Bronchial epithelial cell (primary cell): ENCODE results near the gene MCC. TPM values are rescaled to one million over a fixed set of nuclear protein-coding genes. Genes with fewer than 3 reads are reported as not detected.

Experiments
- DNase-seq: peaks from one replicate; pipeline ENCODE4 v3.0.0-alpha.2; 2010; ENCODE audit warnings: low read depth
- FAIRE-seq: peaks from 2 replicates; lab custom pipeline; 2011; peaks lifted over from hg19 to GRCh38; lab: Jason Lieb, UNC
- H3K27me3 ChIP-seq: 2 replicates; pipeline ENCODE4 v1.5.1; 2011; ENCODE audit warnings: low read length; ENCODE audit not compliant: control insufficient read depth, insufficient read depth
- H3K36me3 ChIP-seq: 2 replicates; pipeline ENCODE4 v1.5.1; 2011; ENCODE audit warnings: low read length; ENCODE audit not compliant: control insufficient read depth, insufficient read depth
- H3K4me3 ChIP-seq: 2 replicates; pipeline ENCODE4 v1.5.1; 2011; ENCODE audit warnings: mild to moderate bottlenecking, low read depth, low read length, control low read depth
- total RNA-seq: library from RNA; depleted of rRNA; stranded (reverse); fragments of >200 nt; gene quantifications from 2 replicates; pipeline ENCODE4 v1.2.1, GENCODE V29; 2014
- TF ChIP-seq, protein P1 (sequence below): IDR thresholded peaks from 2 replicates; pipeline ENCODE4 v1.5.1; 2011; ENCODE audit warnings: mild to moderate bottlenecking, moderate library complexity, low read length, control low read depth, inconsistent platforms; ENCODE audit not compliant: insufficient read depth, severe bottlenecking

The MCC gene
- total RNA-seq, 1 donor from 2014 or later: 43.2 TPM

DNA sequence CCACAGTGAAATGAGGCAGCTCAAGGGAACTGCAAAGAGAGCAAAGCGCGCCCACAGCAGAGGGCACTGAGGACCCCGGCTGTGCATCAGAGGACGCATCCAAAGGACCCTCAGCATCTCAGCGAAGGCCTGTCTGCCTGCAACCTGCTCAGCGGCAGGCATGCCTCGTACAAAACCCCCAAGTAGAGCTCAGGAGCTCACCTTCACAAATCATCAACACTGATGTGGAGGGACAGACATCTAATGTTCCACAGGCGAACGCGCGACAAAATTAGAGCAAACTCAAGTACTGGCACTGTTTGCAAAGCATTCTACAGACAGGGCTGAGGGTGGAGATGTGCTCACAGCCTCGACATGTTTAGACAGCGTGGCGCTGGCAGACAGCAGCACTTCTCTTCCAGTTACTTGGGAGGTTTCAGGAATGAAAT is 430.7 kb downstream of the MCC start:
- H3K36me3 ChIP-seq: peaks cover 25% of the 10 kb centered on the region
- no peak for FAIRE-seq

GRCh38 chr5:113056988-113057387 is 431.3 kb downstream of the MCC start:
- FAIRE-seq: no peak
- peaks cover 25% of the 10 kb centered on the region for H3K36me3 ChIP-seq
- no peaks in the 10 kb centered on the region for H3K27me3 ChIP-seq
- H3K4me3 ChIP-seq: no peak overlapping the region
- TF ChIP-seq, protein P1, sequence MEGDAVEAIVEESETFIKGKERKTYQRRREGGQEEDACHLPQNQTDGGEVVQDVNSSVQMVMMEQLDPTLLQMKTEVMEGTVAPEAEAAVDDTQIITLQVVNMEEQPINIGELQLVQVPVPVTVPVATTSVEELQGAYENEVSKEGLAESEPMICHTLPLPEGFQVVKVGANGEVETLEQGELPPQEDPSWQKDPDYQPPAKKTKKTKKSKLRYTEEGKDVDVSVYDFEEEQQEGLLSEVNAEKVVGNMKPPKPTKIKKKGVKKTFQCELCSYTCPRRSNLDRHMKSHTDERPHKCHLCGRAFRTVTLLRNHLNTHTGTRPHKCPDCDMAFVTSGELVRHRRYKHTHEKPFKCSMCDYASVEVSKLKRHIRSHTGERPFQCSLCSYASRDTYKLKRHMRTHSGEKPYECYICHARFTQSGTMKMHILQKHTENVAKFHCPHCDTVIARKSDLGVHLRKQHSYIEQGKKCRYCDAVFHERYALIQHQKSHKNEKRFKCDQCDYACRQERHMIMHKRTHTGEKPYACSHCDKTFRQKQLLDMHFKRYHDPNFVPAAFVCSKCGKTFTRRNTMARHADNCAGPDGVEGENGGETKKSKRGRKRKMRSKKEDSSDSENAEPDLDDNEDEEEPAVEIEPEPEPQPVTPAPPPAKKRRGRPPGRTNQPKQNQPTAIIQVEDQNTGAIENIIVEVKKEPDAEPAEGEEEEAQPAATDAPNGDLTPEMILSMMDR: no peak
- no peak for DNase-seq

More for the DNA sequence above, 430.7 kb downstream of the MCC start:
- H3K4me3 ChIP-seq: no peak overlapping the region
- TF ChIP-seq, protein P1: no peak
- no peak for DNase-seq
- no peaks in the 10 kb centered on the region for H3K27me3 ChIP-seq

DNA sequence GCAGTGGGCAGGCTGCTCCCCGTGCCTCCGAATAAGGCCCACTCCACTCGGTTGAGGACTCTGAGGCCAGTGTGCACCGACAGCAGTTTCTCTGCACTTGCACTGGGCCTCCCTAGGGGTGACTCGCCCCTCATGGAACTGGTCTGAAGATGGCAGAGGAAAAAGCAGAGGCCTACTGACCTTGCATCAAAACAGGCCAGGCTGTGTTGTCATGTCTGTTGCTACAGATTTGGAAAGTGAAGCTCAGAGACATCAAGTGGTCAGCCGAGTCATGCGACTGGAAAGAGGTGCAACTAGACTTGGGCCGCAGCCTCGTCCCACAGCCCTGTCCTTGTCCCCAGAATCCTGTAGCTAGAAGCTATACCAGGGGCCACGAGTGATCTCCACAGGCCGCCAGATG is 433.4 kb downstream of the MCC start:
- Histone ChIP-seq H3K4me3 (no peak overlapping the region), H3K27me3 (no peaks in the 10 kb centered on the region), H3K36me3 (peaks cover 22% of the 10 kb centered on the region)
- DNase-seq (no peak), FAIRE-seq (no peak)
- TF ChIP-seq, protein P1: no peak

GRCh38 chr5:113053511-113053995 is 434.7 kb downstream of the MCC start:
- TF ChIP-seq, protein P1: no peak
- DNase-seq: no peak
- no peak for FAIRE-seq
- H3K27me3 ChIP-seq: no peaks in the 10 kb centered on the region
- peaks cover 28% of the 10 kb centered on the region for H3K36me3 ChIP-seq
- H3K4me3 ChIP-seq: no peak overlapping the region

DNA sequence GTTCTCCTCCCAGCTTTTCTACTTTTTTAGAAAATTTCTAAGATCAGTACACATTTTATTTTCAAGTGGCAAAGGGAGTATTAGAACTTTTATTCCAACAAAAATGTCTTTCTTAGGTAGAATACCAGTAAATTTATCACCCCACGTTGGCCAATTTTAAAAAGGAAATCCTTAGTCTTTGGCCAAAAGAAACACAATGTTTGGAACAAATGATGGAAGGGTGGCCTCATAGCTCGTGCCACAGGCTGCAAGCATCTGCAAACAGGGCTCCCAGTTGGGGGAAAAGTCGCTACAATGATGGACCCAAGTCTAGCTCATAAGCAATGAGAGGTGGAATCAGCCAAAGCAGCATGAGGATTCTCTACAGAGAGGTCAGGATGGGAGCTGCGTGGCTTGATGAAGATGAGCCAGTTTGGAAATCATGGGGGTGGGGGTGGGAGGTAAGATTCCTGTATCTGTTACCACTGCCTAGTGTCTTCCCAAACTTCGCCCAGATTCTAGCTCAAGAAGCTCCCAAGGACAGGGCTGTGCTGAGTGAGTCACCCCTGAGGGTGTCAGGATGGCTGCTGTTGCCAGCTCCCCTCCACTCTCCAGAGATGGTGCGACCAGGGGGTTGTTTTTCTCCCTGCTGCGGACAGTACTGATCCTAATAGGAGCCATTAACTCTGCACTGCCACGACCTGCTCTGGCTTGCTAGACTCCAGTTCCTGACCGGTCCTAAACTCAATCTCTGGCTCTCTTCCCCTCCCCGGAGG is 436.0 kb downstream of the MCC start:
- TF ChIP-seq, protein P1: no peak
- no peak overlapping the region for H3K4me3 ChIP-seq
- DNase-seq (no peak), FAIRE-seq (no peak)
- H3K27me3 ChIP-seq: no peaks in the 10 kb centered on the region
- H3K36me3 ChIP-seq: peaks cover 30% of the 10 kb centered on the region
